ENCODE results near the gene PRKAR2B. TPM values are rescaled to one million over a fixed set of nuclear protein-coding genes. Genes with fewer than 3 reads are reported as not detected.
A peak's percentile ranks its signal among the peaks of the same experiment; 100 is the strongest.
"Not testable (repeated sequence)": the region's sequence is repeated elsewhere in the genome, so short reads cannot be mapped to it uniquely, and the experiment has no call there.

Gene PRKAR2B
- total and polyA plus RNA-seq, 2 experiments from 2014 or later: 14.8 to 31.5 TPM

DNA sequence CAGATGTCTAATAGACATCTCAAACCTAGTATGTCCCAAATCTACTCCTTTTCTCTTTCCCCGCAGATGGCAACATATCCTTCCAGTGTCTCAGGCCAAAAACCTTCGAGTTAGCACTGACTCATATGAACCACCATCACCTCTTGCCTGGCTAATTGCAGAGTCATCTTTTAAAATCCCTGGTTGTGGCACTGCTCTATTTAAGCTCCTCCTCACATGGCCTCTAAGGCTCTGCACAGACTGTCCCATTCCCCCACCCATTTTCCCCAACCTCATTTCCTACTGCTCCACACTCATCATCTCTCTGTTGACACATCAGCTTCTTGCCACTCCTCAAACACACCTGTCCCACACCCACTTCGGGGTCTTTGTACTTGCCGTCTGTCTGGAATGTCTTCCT lies 107.5 kb downstream of the PRKAR2B start:
- 71% methylated on average over 4 of the region's 4 CpGs for WGBS (ENCODE audit: low lambda C conversion rate, missing lambda C conversion rate)
- no peaks in the 10 kb centered on the region for H3K4me1 ChIP-seq (ENCODE audit: insufficient read depth)
- H3K36me3 ChIP-seq (replicated peaks; ENCODE audit: insufficient read depth, low read depth): no peaks in the 10 kb centered on the region
- TF ChIP-seq, protein P1, sequence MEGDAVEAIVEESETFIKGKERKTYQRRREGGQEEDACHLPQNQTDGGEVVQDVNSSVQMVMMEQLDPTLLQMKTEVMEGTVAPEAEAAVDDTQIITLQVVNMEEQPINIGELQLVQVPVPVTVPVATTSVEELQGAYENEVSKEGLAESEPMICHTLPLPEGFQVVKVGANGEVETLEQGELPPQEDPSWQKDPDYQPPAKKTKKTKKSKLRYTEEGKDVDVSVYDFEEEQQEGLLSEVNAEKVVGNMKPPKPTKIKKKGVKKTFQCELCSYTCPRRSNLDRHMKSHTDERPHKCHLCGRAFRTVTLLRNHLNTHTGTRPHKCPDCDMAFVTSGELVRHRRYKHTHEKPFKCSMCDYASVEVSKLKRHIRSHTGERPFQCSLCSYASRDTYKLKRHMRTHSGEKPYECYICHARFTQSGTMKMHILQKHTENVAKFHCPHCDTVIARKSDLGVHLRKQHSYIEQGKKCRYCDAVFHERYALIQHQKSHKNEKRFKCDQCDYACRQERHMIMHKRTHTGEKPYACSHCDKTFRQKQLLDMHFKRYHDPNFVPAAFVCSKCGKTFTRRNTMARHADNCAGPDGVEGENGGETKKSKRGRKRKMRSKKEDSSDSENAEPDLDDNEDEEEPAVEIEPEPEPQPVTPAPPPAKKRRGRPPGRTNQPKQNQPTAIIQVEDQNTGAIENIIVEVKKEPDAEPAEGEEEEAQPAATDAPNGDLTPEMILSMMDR (IDR thresholded peaks at IDR 0.05; ENCODE audit: poor library complexity): no peak
- TF ChIP-seq EZH2 (IDR thresholded peaks at IDR 0.05; ENCODE audit: borderline replicate concordance) (no peak), EZH2phosphoT487 (IDR thresholded peaks at IDR 0.05; ENCODE audit: low read depth, severe bottlenecking, unreplicated experiment) (no peak)
- H4K20me1 ChIP-seq (ENCODE audit: insufficient read depth, poor library complexity, severe bottlenecking): no peaks in the 10 kb centered on the region
- no peaks in the 10 kb centered on the region for H3K9me3 ChIP-seq (ENCODE audit: low read depth)
- H3K4me3 ChIP-seq: no peak overlapping the region
- DNase-seq (ENCODE audit: low spot score): peak; percentile 20
- H2AFZ ChIP-seq: no peak overlapping the region
- no peaks in the 10 kb centered on the region for H3K27me3 ChIP-seq
- H3K9me2 ChIP-seq (replicated peaks; ENCODE audit: insufficient read depth): no peaks in the 10 kb centered on the region
- no peak overlapping the region for H3K4me2 ChIP-seq
- H3K27ac ChIP-seq: no peak overlapping the region
- no peaks in the 10 kb centered on the region for H3K79me2 ChIP-seq

DNA sequence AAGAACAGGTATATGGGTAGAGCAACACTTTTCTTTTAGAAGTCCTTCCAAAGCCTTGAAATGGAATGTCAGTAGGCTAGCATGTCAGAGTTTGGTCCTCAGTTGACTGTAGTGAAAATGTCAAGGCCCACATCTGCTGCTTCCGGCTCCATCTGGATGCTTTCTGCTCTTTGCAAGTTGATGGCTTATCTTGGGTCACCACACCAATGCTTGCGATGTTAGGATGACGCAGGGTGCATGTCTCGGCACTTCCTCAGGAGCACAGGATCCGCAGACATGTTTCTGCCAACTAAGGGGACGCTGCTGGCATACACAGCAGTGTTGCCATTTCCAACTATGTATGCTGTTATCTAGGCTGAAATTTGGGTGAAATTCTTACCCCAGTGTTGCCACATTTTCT lies 110.3 kb downstream of the PRKAR2B start:
- no peaks in the 10 kb centered on the region for H3K27me3 ChIP-seq
- WGBS (ENCODE audit: low lambda C conversion rate, missing lambda C conversion rate): 96% methylated on average over 6 of the region's 6 CpGs
- no peaks in the 10 kb centered on the region for H3K79me2 ChIP-seq
- H2AFZ ChIP-seq: no peak overlapping the region
- no peaks in the 10 kb centered on the region for H3K9me3 ChIP-seq (ENCODE audit: low read depth)
- no peaks in the 10 kb centered on the region for H3K9me2 ChIP-seq (replicated peaks; ENCODE audit: insufficient read depth)
- no peak overlapping the region for H3K4me2 ChIP-seq
- no peak overlapping the region for H3K27ac ChIP-seq
- no peak for DNase-seq (ENCODE audit: low spot score)
- H4K20me1 ChIP-seq (ENCODE audit: insufficient read depth, poor library complexity, severe bottlenecking): no peaks in the 10 kb centered on the region
- no peak overlapping the region for H3K4me3 ChIP-seq
- H3K4me1 ChIP-seq (ENCODE audit: insufficient read depth): no peaks in the 10 kb centered on the region
- TF ChIP-seq EZH2phosphoT487 (IDR thresholded peaks at IDR 0.05; ENCODE audit: low read depth, severe bottlenecking, unreplicated experiment) (no peak), EZH2 (IDR thresholded peaks at IDR 0.05; ENCODE audit: borderline replicate concordance) (no peak)
- TF ChIP-seq, protein P1 (IDR thresholded peaks at IDR 0.05; ENCODE audit: poor library complexity): no peak
- H3K36me3 ChIP-seq (replicated peaks; ENCODE audit: insufficient read depth, low read depth): no peaks in the 10 kb centered on the region

DNA sequence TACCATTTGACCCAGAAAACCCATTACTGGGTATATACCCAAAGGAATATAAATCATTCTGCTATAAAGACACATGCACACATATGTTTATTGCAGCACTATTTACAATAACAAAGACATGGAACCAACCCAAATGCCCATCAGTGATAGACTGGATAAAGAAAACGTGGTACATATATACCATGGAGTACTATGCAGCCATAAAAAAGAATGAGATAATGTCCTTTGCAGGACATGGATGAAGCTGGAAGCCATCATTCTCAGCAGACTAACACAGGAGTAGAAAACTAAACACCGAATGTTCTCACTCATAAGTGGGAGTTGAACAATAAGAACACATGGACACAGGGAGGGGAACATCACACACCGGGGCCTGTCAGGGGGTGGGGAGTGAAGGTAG lies 111.2 kb downstream of the PRKAR2B start:
- H3K27ac ChIP-seq; H3K4me2 ChIP-seq; H3K4me3 ChIP-seq; H3K36me3 ChIP-seq (replicated peaks; ENCODE audit: insufficient read depth, low read depth); H3K27me3 ChIP-seq; H4K20me1 ChIP-seq (ENCODE audit: insufficient read depth, poor library complexity, severe bottlenecking); H2AFZ ChIP-seq; H3K79me2 ChIP-seq; H3K9me3 ChIP-seq (ENCODE audit: low read depth); H3K9me2 ChIP-seq (replicated peaks; ENCODE audit: insufficient read depth); DNase-seq (ENCODE audit: low spot score); H3K4me1 ChIP-seq (ENCODE audit: insufficient read depth): not testable (repeated sequence)
- WGBS (ENCODE audit: low lambda C conversion rate, missing lambda C conversion rate): 94% methylated on average over 3 of the region's 3 CpGs

DNA sequence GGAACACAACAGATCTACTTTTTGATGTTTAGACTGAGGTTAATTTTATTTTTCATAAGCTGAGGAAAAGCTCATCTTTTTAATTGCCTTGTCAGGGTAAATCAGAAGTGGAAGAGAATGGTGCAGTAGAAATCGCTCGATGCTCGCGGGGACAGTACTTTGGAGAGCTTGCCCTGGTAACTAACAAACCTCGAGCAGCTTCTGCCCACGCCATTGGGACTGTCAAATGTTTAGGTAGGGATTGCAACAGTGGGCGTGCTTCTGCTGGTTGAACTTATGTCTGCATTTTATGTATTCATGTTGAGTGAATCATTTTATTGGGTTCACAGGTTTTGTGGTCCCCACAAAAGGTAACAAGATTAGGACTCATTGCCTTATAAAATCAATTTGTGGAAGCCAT lies 112.6 kb downstream of the PRKAR2B start:
- H3K9me3 ChIP-seq (ENCODE audit: low read depth): no peaks in the 10 kb centered on the region
- no peaks in the 10 kb centered on the region for H4K20me1 ChIP-seq (ENCODE audit: insufficient read depth, poor library complexity, severe bottlenecking)
- no peaks in the 10 kb centered on the region for H3K79me2 ChIP-seq
- H3K27me3 ChIP-seq: no peaks in the 10 kb centered on the region
- H3K27ac ChIP-seq: no peak overlapping the region
- TF ChIP-seq, protein P1 (IDR thresholded peaks at IDR 0.05; ENCODE audit: poor library complexity): no peak
- H3K4me2 ChIP-seq: no peak overlapping the region
- H2AFZ ChIP-seq: no peak overlapping the region
- no peak for DNase-seq (ENCODE audit: low spot score)
- no peaks in the 10 kb centered on the region for H3K36me3 ChIP-seq (replicated peaks; ENCODE audit: insufficient read depth, low read depth)
- H3K9me2 ChIP-seq (replicated peaks; ENCODE audit: insufficient read depth): no peaks in the 10 kb centered on the region
- no peak overlapping the region for H3K4me3 ChIP-seq
- H3K4me1 ChIP-seq (ENCODE audit: insufficient read depth): no peaks in the 10 kb centered on the region
- WGBS (ENCODE audit: low lambda C conversion rate, missing lambda C conversion rate): 96% methylated on average over 7 of the region's 7 CpGs

Data from hepatocyte (in vitro differentiated cells).